Mesenchymal stem cell (in vitro differentiated cells and primary cell): ENCODE measurements around the gene SPNS3.

Source experiments
- DNase-seq: peaks from one replicate; pipeline ENCODE4 v3.0.0-alpha.2; 2013
- H2AFZ ChIP-seq: one replicate; pipeline ENCODE4 v1.6.1; 2013; ENCODE audit warnings: low read depth, mild to moderate bottlenecking, control low read depth, inconsistent platforms, low read length, moderate library complexity
- H2AK5ac ChIP-seq: 2 replicates; pipeline ENCODE4 v1.6.1; 2013; ENCODE audit warnings: low read length, moderate library complexity, mild to moderate bottlenecking, inconsistent platforms; ENCODE audit not compliant: severe bottlenecking
- H2BK120ac ChIP-seq: one replicate; pipeline ENCODE4 v1.6.1; 2013; ENCODE audit warnings: low read depth, mild to moderate bottlenecking, inconsistent platforms, low read length, moderate library complexity
- H2BK12ac ChIP-seq, 2 experiments: one replicate each; pipeline ENCODE4 v1.6.1; 2013; ENCODE audit warnings: inconsistent platforms in 2 of 2, low read length in 2 of 2, mild to moderate bottlenecking in 2 of 2, moderate library complexity in 2 of 2, control low read depth in 1 of 2
- H2BK15ac ChIP-seq: one replicate; pipeline ENCODE4 v1.6.1; 2013; ENCODE audit warnings: mild to moderate bottlenecking, low read depth, inconsistent platforms; ENCODE audit not compliant: poor library complexity, severe bottlenecking
- H2BK5ac ChIP-seq: 2 replicates; pipeline ENCODE4 v1.6.1; 2013; ENCODE audit warnings: low read depth, mild to moderate bottlenecking, low read length, control low read depth, inconsistent platforms; ENCODE audit not compliant: poor library complexity, severe bottlenecking
- H3K14ac ChIP-seq, 2 experiments: one replicate each; pipeline ENCODE4 v1.6.1; 2013; ENCODE audit warnings: inconsistent platforms in 2 of 2, low read length in 2 of 2, control low read depth in 1 of 2, mild to moderate bottlenecking in 1 of 2, moderate library complexity in 1 of 2
- H3K18ac ChIP-seq, 2 experiments: one replicate each; pipeline ENCODE4 v1.6.1; 2013; ENCODE audit warnings: inconsistent platforms in 2 of 2, low read length in 2 of 2, control low read depth in 1 of 2, low read depth in 1 of 2, mild to moderate bottlenecking in 1 of 2
- H3K23ac ChIP-seq, 2 experiments: one replicate each; pipeline ENCODE4 v1.6.1; 2013; ENCODE audit warnings: inconsistent platforms in 2 of 2, low read length in 2 of 2, mild to moderate bottlenecking in 2 of 2, moderate library complexity in 2 of 2, control low read depth in 1 of 2
- H3K27ac ChIP-seq: 2 replicates; pipeline ENCODE4 v1.5.1; 2013; ENCODE audit warnings: mild to moderate bottlenecking, moderate library complexity, low read length, control low read depth, inconsistent platforms; ENCODE audit not compliant: poor library complexity, severe bottlenecking
- H3K27me3 ChIP-seq, 2 experiments: 2 replicates each; pipeline versions ENCODE4 v1.6.1 to v1.7.0; 2013; ENCODE audit warnings: low read length in 2 of 2, mild to moderate bottlenecking in 2 of 2, moderate library complexity in 2 of 2, control low read depth in 1 of 2, inconsistent platforms in 1 of 2; ENCODE audit not compliant: control insufficient read depth in 1 of 2, insufficient read depth in 1 of 2
- H3K36me3 ChIP-seq, 2 experiments: 2 replicates each; pipeline versions ENCODE4 v1.6.1 to v1.7.0; 2013; ENCODE audit warnings: low read length in 2 of 2, control low read depth in 1 of 2, inconsistent platforms in 1 of 2, low read depth in 1 of 2, mild to moderate bottlenecking in 1 of 2; ENCODE audit not compliant: insufficient read depth in 2 of 2, control insufficient read depth in 1 of 2
- H3K4ac ChIP-seq, 2 experiments: one replicate each; pipeline ENCODE4 v1.6.1; 2013; ENCODE audit warnings: inconsistent platforms in 2 of 2, low read length in 2 of 2, mild to moderate bottlenecking in 2 of 2, moderate library complexity in 2 of 2, control low read depth in 1 of 2, low read depth in 1 of 2
- H3K4me1 ChIP-seq: 2 replicates; pipeline ENCODE4 v1.6.1; 2013; ENCODE audit warnings: low read depth, low read length, control low read depth; ENCODE audit not compliant: control insufficient read depth, insufficient read depth
- H3K4me2 ChIP-seq: 2 replicates; pipeline ENCODE4 v1.6.1; 2013; ENCODE audit warnings: low read length, mild to moderate bottlenecking, inconsistent platforms; ENCODE audit not compliant: poor library complexity, severe bottlenecking
- H3K4me3 ChIP-seq, 2 experiments: 2 replicates each; pipeline versions ENCODE4 v1.5.1 to v1.7.0; 2013; ENCODE audit warnings: low read length in 2 of 2, mild to moderate bottlenecking in 2 of 2, control low read depth in 1 of 2, low read depth in 1 of 2; ENCODE audit not compliant: insufficient read depth in 1 of 2
- H3K79me1 ChIP-seq: replicated peaks from 2 replicates; pipeline ENCODE4 v1.6.1; 2013; ENCODE audit warnings: mild to moderate bottlenecking, control low read depth, low read length, inconsistent platforms; ENCODE audit not compliant: poor library complexity, severe bottlenecking
- H3K9ac ChIP-seq: 2 replicates; pipeline ENCODE4 v1.7.0; 2013; ENCODE audit warnings: mild to moderate bottlenecking, low read length, moderate library complexity
- H3K9me3 ChIP-seq: 2 replicates; pipeline ENCODE4 v1.7.0; 2013; ENCODE audit warnings: mild to moderate bottlenecking, low read length; ENCODE audit not compliant: control insufficient read depth
- H4K8ac ChIP-seq: one replicate; pipeline ENCODE4 v1.6.1; 2013; ENCODE audit warnings: inconsistent platforms, mild to moderate bottlenecking, low read length, moderate library complexity
- H4K91ac ChIP-seq: one replicate; pipeline ENCODE4 v1.6.1; 2013; ENCODE audit warnings: mild to moderate bottlenecking, low read length, inconsistent platforms
- WGBS: methylation state at CpG from one replicate; pipeline ENCODE4 v1.1.7; 2013; ENCODE audit warnings: mixed read lengths; 5-methylcytosine and 5-hydroxymethylcytosine counted together

SPNS3 gene

GRCh38 chr17:4500191-4500571, 66.4 kb downstream of the SPNS3 start:
- H2AFZ ChIP-seq = no peak overlapping the region
- H3K4me2 ChIP-seq = peak overlapping the region; percentile 74
- no peaks in the 10 kb centered on the region for H3K9me3 ChIP-seq
- no peak overlapping the region for H4K8ac ChIP-seq
- no peak overlapping the region for H2BK120ac ChIP-seq
- H3K4me1 ChIP-seq = peaks cover 43% of the 10 kb centered on the region
- H3K4me3 ChIP-seq = peak overlapping the region in 1 of 2 experiments; percentile 61
- no peak overlapping the region for H3K18ac ChIP-seq
- H2AK5ac ChIP-seq = no peak overlapping the region
- no peak overlapping the region for H2BK5ac ChIP-seq
- no peak overlapping the region for H3K27ac ChIP-seq
- H3K79me1 ChIP-seq = no peaks in the 10 kb centered on the region
- no peak overlapping the region for H2BK12ac ChIP-seq
- H3K27me3 ChIP-seq = peaks cover 41 to 82% of the 10 kb centered on the region in 2 experiments
- no peak overlapping the region for H3K9ac ChIP-seq
- no peak overlapping the region for H3K4ac ChIP-seq
- 16% methylated on average over 6 of the region's 7 CpGs for WGBS
- no peak overlapping the region for H3K14ac ChIP-seq
- peaks cover 0 to 3% of the 10 kb centered on the region in 2 experiments for H3K36me3 ChIP-seq
- DNase-seq = no peak
- no peak overlapping the region for H2BK15ac ChIP-seq
- no peak overlapping the region for H3K23ac ChIP-seq
- H4K91ac ChIP-seq = no peak overlapping the region

GRCh38 chr17:4501295-4501949, 67.7 kb downstream of the SPNS3 start:
- 65% methylated on average over 2 of the region's 3 CpGs for WGBS
- Histone ChIP-seq H4K91ac (no peak overlapping the region), H3K9ac (no peak overlapping the region), H3K4me2 (no peak overlapping the region), H3K36me3 (peaks cover 0 to 11% of the 10 kb centered on the region in 2 experiments), H4K8ac (no peak overlapping the region), H3K23ac (no peak overlapping the region), H3K4ac (no peak overlapping the region), H2BK120ac (no peak overlapping the region), H2AK5ac (no peak overlapping the region), H2BK12ac (no peak overlapping the region), H3K18ac (no peak overlapping the region), H3K79me1 (no peaks in the 10 kb centered on the region), H3K27me3 (peaks cover 48 to 91% of the 10 kb centered on the region in 2 experiments), H3K27ac (no peak overlapping the region), H3K9me3 (no peaks in the 10 kb centered on the region), H2BK5ac (no peak overlapping the region), H3K4me1 (peaks cover 46% of the 10 kb centered on the region), H2BK15ac (no peak overlapping the region), H3K4me3 (no peak overlapping the region), H3K14ac (no peak overlapping the region), H2AFZ (no peak overlapping the region)
- no peak for DNase-seq

- Histone ChIP-seq H3K4ac (no peak overlapping the region), H3K27ac (no peak overlapping the region), H2AFZ (no peak overlapping the region), H3K9me3 (no peaks in the 10 kb centered on the region), H3K4me2 (no peak overlapping the region), H3K23ac (no peak overlapping the region), H3K9ac (no peak overlapping the region), H2BK12ac (no peak overlapping the region), H2BK120ac (no peak overlapping the region), H2BK15ac (no peak overlapping the region), H3K79me1 (no peaks in the 10 kb centered on the region), H4K91ac (no peak overlapping the region), H2AK5ac (no peak overlapping the region), H3K18ac (no peak overlapping the region), H4K8ac (no peak overlapping the region), H2BK5ac (no peak overlapping the region), H3K27me3 (peaks cover 48 to 81% of the 10 kb centered on the region in 2 experiments), H3K4me3 (no peak overlapping the region), H3K14ac (no peak overlapping the region), H3K36me3 (peaks cover 0 to 18% of the 10 kb centered on the region in 2 experiments), H3K4me1 (peaks cover 37% of the 10 kb centered on the region)
- DNase-seq = no peak
- 64% methylated on average over 17 of the region's 18 CpGs for WGBS
These were observed 68.9 kb downstream of the SPNS3 start for GRCh38 chr17:4502466-4503154.

GRCh38 chr17:4503283-4504025, 69.7 kb downstream of the SPNS3 start:
- no peaks in the 10 kb centered on the region for H3K79me1 ChIP-seq
- no peak overlapping the region for H3K27ac ChIP-seq
- H3K23ac ChIP-seq = no peak overlapping the region
- H2BK5ac ChIP-seq = no peak overlapping the region
- no peak overlapping the region for H3K9ac ChIP-seq
- H2BK12ac ChIP-seq = no peak overlapping the region
- H2BK120ac ChIP-seq = no peak overlapping the region
- no peak overlapping the region for H4K8ac ChIP-seq
- peaks cover 0 to 22% of the 10 kb centered on the region in 2 experiments for H3K36me3 ChIP-seq
- H3K9me3 ChIP-seq = no peaks in the 10 kb centered on the region
- no peak overlapping the region for H4K91ac ChIP-seq
- H2BK15ac ChIP-seq = no peak overlapping the region
- WGBS = 46% methylated on average over 2 of the region's 4 CpGs
- H3K4me2 ChIP-seq = no peak overlapping the region
- no peak overlapping the region for H3K4ac ChIP-seq
- H3K4me3 ChIP-seq = no peak overlapping the region
- peaks cover 48 to 77% of the 10 kb centered on the region in 2 experiments for H3K27me3 ChIP-seq
- H2AFZ ChIP-seq = no peak overlapping the region
- peaks cover 28% of the 10 kb centered on the region for H3K4me1 ChIP-seq
- no peak overlapping the region for H3K14ac ChIP-seq
- no peak overlapping the region for H2AK5ac ChIP-seq
- H3K18ac ChIP-seq = no peak overlapping the region
- no peak for DNase-seq
